Measurements from ENCODE around the gene RBMX. TPM values are rescaled to one million over a fixed set of nuclear protein-coding genes. Genes with fewer than 3 reads are reported as not detected.

Gene RBMX
- total and polyA plus RNA-seq, 2 experiments from 2014 or later = 337 to 601 TPM

- TF ChIP-seq, protein P1, sequence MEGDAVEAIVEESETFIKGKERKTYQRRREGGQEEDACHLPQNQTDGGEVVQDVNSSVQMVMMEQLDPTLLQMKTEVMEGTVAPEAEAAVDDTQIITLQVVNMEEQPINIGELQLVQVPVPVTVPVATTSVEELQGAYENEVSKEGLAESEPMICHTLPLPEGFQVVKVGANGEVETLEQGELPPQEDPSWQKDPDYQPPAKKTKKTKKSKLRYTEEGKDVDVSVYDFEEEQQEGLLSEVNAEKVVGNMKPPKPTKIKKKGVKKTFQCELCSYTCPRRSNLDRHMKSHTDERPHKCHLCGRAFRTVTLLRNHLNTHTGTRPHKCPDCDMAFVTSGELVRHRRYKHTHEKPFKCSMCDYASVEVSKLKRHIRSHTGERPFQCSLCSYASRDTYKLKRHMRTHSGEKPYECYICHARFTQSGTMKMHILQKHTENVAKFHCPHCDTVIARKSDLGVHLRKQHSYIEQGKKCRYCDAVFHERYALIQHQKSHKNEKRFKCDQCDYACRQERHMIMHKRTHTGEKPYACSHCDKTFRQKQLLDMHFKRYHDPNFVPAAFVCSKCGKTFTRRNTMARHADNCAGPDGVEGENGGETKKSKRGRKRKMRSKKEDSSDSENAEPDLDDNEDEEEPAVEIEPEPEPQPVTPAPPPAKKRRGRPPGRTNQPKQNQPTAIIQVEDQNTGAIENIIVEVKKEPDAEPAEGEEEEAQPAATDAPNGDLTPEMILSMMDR (conservative IDR thresholded peaks at IDR 0.05; ENCODE audit: low read depth in 2 of 2) = no peak
- no peak for TF ChIP-seq ETS1 (IDR thresholded peaks at IDR 0.05)
- TF ChIP-seq JUNB (IDR thresholded peaks at IDR 0.05; ENCODE audit: unreplicated experiment) = no peak
- no peak for TF ChIP-seq NANOG (IDR thresholded peaks at IDR 0.05; ENCODE audit: borderline replicate concordance)
- TF ChIP-seq CREB1 (CRISPR knock-in tag; IDR thresholded peaks at IDR 0.05; ENCODE audit: low read depth) = no peak
- TF ChIP-seq POLR2AphosphoS5 (IDR thresholded peaks at IDR 0.05; ENCODE audit: low read depth) = no peak
- TF ChIP-seq ZNF331 (CRISPR knock-in tag; IDR thresholded peaks at IDR 0.05; ENCODE audit: low read depth) = no peak
- TF ChIP-seq EZH2phosphoT487 (IDR thresholded peaks at IDR 0.05; ENCODE audit: unreplicated experiment) = no peak
- no peak for TF ChIP-seq ZNF114 (CRISPR knock-in tag; IDR thresholded peaks at IDR 0.05)
- no peak for TF ChIP-seq EZH2 (IDR thresholded peaks at IDR 0.05; ENCODE audit: low read depth, unreplicated experiment)
- TF ChIP-seq STAT1 (IDR thresholded peaks at IDR 0.05; ENCODE audit: unreplicated experiment) = no peak
Observed at GRCh38 chrX:136920001-136920400, 39.5 kb upstream of the RBMX start (continued).

- H3K27me3 ChIP-seq (ENCODE audit: insufficient read depth) = no peaks in the 10 kb centered on the region
- no peaks in the 10 kb centered on the region for H3K4me1 Mint-ChIP-seq
- no peak overlapping the region for H3K4me3 Mint-ChIP-seq
- no peaks in the 10 kb centered on the region for H3K4me1 ChIP-seq (ENCODE audit: insufficient read depth)
- H3F3A ChIP-seq (replicated peaks; ENCODE audit: low read depth) = no peaks in the 10 kb centered on the region
- ATAC-seq = no peak
- H2AFZ ChIP-seq = no peak overlapping the region
- no peaks in the 10 kb centered on the region for H3K27me3 Mint-ChIP-seq (ENCODE audit: insufficient read depth, low read depth, poor library complexity)
- no peak overlapping the region for H3K4me2 ChIP-seq
- H3K9me3 Mint-ChIP-seq = no peaks in the 10 kb centered on the region
- no peaks in the 10 kb centered on the region; the same call in 2 of the 3 replicates for H3K36me3 Mint-ChIP-seq (ENCODE audit: low read depth)
- H3K9me2 ChIP-seq (ENCODE audit: insufficient read depth) = no peaks in the 10 kb centered on the region
- no peak overlapping the region for H3K27ac Mint-ChIP-seq
- no peaks in the 10 kb centered on the region for H3K36me3 ChIP-seq (ENCODE audit: insufficient read depth)
- no peaks in the 10 kb centered on the region for H4K20me1 ChIP-seq (replicated peaks; ENCODE audit: insufficient read depth)
- no peak overlapping the region for H3K27ac ChIP-seq (ENCODE audit: low read depth)
- H3K79me2 ChIP-seq (replicated peaks; ENCODE audit: insufficient read depth) = no peaks in the 10 kb centered on the region
- DNase-seq (ENCODE audit: low spot score) = no peak
- no peak overlapping the region for H3K4me3 ChIP-seq
- no peak for TF ChIP-seq ETS1 (IDR thresholded peaks at IDR 0.05)
- TF ChIP-seq EZH2phosphoT487 (IDR thresholded peaks at IDR 0.05; ENCODE audit: unreplicated experiment) = no peak
- no peak for TF ChIP-seq NANOG (IDR thresholded peaks at IDR 0.05; ENCODE audit: borderline replicate concordance)
- TF ChIP-seq ZNF462 (CRISPR knock-in tag; IDR thresholded peaks at IDR 0.05) = no peak
- no peak for TF ChIP-seq POLR2AphosphoS5 (IDR thresholded peaks at IDR 0.05; ENCODE audit: low read depth)
Observed at GRCh38 chrX:136916827-136917226, 36.3 kb upstream of the RBMX start.
